Left ventricle myocardium superior (tissue), 1 donor: Measurements from ENCODE around the gene SCRN3. TPM values are rescaled to one million over a fixed set of nuclear protein-coding genes. Genes with fewer than 3 reads are reported as not detected.
A peak's percentile ranks its signal among the peaks of the same experiment; 100 is the strongest.
"Not testable (repeated sequence)": the region's sequence is repeated elsewhere in the genome, so short reads cannot be mapped to it uniquely, and the experiment has no call there.

Experiments
- ATAC-seq: fragments of 200-7000 bp; cut with Tn5 transposase; one replicate; pipeline ENCODE4 v1.9.1; 2020; ENCODE audit warnings: mild to moderate bottlenecking, moderate library complexity
- DNase-seq: peaks from one replicate; pipeline ENCODE4 v3.0.0-alpha.2; 2020
- intact Hi-C: fragments of 100-400 bp; cut with micrococcal nuclease; formaldehyde crosslinking; loops from one replicate; pipeline ENCODE4 v1.11.0; 2022
- long read RNA-seq: library from polyadenylated mRNA; unstranded; transcript quantifications from one replicate; pipeline ENCODE4 v2.0.0, GENCODE V29; 2021
- total RNA-seq: library from RNA; stranded (reverse); fragmentation: NEBNext Ultra II Directional; extraction: Animal tissue kit (Norgen Biotek cat#: 25700); gene quantifications from one replicate; pipeline ENCODE4 v1.2.1, GENCODE V29; 2021
- donor health status: DM: no; HTN: yes; CAD: no; lungs with severe emphysema.

SCRN3 gene, protein sequence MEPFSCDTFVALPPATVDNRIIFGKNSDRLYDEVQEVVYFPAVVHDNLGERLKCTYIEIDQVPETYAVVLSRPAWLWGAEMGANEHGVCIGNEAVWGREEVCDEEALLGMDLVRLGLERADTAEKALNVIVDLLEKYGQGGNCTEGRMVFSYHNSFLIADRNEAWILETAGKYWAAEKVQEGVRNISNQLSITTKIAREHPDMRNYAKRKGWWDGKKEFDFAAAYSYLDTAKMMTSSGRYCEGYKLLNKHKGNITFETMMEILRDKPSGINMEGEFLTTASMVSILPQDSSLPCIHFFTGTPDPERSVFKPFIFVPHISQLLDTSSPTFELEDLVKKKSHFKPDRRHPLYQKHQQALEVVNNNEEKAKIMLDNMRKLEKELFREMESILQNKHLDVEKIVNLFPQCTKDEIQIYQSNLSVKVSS
- total RNA-seq, result 43.5 TPM
- long read RNA-seq, transcript SCRN3-201 (8 exons, 3,037 nt), result major isoform, 8 of 30 reads
- long read RNA-seq, partial matches to known transcripts, result 2 of 30 reads
- long read RNA-seq, other reads (novel, unspliced or antisense), result 18 of 30 reads

DNA sequence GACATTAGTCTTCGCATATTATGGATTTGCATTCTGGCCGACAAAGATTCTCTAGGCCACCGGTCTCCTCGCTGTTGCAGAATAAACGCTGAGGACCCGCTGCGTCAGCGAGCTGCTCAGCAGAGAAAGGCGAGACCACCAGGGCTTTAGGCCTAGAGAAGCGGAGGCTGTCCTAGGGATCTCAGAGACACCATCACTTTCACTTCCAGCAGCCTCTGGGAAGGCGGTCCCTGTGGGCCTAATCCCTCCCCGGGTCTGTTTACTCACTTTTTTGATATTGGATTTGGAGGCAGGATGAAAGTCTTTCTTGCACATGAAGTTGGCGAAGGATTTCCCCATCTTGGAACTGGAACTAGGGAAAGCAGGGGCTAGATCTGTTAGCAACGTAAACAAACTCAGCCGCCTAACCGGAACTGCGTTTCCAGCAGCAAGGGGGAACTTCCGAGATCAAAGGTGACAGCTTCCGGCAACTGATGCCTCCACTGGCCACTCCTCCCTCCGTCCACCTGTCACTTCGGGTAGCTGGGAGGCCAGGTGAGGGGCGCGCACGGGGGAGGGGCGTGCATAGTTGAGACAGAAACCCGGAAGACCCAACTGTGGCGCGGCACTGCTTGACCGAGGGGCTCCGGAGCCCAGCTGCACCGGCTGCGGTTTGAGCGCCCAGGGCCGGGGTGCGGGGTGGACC lies at the start of gene SCRN3:
Gene SCRN3, plus strand, starts transcription at position 447 of the 685 bp plus-strand sequence. CDS start 2,554 bp downstream, outside the sequence.
- DNase-seq (peak; percentile 67), ATAC-seq (peak; percentile 96)
- intact Hi-C loops, result no loop called here

DNA sequence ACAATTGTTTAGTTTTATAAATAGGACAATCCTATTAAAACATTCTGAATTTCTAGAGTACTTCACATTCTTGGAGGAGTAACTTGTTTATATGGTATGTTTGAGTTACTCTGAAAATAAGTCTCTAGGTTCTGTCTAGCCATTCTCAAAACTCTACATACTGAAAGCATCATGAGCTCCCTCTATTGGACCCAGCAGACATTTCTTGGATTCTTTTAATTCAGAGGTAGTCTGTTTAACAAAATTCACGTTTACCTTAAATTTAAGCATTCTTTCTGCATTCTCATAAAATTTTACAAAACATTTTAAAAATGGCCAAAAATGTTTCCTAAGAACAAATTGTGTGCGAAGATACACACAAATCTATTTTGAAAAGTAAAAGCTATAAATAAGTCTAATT lies 45.5 kb upstream of the SCRN3 start:
- intact Hi-C loops, result no loop called here
- ATAC-seq (no peak), DNase-seq (no peak)

DNA sequence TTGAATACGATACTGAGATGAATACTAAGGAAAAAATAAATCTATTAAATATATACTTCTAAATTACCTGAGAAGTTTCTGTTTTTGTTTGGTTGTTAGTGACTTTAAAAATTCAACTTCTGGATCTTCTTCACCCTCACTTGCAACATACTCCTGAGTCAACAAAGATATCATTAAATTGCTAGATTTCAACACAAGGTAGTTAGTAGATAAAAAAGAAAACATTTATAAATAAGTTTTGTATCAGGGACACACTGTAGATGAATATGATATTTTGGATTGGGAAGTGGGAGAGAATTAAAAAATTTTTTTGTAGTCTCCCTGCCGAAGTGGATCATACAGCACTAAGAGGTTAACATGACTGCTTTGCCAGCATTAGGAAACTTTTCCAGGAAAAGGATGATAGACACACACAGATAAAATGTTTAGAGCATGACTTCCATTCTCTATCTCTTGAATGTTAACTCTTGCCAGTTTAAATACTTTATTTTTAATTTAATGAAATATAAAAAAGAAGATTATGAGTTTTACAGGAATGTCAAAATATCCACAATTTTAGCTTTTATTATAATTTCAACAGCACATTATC lies 44.8 kb upstream of the SCRN3 start:
- no peak for DNase-seq
- intact Hi-C loops, result no loop called here
- no peak for ATAC-seq

DNA sequence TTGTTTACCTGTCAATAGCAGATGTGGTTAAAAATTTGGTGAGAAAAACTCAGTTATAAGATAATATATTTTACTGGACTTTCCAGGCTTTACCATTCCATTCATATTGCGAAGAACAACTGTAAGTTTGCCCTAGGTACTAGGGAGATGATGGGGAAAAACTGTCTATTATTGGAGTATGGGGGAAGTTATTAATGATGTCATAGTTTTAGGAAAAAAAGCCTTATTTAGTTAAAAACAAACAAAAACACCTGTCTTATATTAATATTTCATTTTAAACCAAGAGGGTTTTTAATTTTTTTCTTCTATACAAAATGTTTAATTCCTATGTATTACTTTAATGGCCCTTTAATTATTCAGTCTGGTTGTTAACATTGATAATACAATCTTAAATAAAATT lies 42.5 kb upstream of the SCRN3 start:
- DNase-seq (no peak), ATAC-seq (no peak)
- intact Hi-C loops, result no loop called here

DNA sequence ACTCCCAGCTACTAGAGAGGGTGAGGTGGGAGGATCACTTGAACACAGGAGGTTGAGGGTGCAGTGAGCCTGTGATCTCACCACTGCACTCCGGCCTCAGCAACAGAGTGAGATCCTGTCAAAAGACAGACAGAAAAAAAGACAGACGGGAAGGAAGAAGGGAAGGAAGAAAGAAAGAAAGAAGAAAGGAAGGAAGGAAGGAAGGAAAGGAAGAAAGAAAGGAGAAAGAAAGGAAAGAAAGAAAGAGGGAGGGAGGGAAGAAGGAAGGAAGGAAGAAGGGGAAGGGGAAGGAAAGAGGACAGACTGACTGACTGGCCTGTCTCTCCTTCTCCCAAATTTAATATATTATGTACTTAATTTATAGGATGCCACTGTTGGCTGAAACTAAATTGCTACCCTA lies 39.2 kb upstream of the SCRN3 start:
- no peak for ATAC-seq
- intact Hi-C loops, result no loop called here
- DNase-seq, result no peak

DNA sequence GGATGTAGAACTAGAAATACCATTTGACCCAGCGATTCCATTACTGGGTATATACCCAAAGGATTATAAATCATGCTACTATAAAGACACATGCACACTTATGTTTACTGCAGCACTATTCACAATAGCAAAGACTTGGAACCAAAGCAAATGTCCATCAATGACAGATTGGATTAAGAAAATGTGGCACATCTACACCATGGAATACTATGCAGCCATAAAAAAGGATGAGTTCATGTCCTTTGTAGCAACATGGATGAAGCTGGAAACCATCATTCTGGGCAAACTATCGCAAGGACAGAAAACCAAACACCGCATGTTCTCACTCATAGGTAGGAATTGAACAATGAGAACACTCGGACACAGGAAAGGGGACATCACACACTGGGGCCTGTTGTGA lies 35.9 kb upstream of the SCRN3 start:
- DNase-seq, ATAC-seq, intact Hi-C loops: not testable (repeated sequence)

DNA sequence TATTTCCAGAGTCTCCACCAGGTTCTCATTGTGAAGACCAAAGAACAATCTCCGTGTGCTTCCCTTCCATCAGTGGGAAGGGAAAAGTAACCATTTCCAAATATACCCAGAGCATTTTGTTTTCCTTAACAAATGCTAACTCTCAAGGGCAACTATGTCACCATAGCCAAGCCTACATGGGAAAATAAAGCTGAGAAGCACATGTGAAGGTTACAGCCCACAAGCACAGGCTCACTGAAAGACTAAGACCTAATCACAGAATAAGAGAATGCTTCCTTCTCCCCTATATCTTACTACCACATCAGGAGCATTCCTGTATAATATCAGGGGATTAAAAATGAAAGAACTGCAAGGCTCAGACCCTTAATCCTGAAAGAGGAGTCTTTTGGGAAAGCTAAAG lies 32.6 kb upstream of the SCRN3 start:
- intact Hi-C loops, result no loop called here
- no peak for DNase-seq
- ATAC-seq, result no peak

DNA sequence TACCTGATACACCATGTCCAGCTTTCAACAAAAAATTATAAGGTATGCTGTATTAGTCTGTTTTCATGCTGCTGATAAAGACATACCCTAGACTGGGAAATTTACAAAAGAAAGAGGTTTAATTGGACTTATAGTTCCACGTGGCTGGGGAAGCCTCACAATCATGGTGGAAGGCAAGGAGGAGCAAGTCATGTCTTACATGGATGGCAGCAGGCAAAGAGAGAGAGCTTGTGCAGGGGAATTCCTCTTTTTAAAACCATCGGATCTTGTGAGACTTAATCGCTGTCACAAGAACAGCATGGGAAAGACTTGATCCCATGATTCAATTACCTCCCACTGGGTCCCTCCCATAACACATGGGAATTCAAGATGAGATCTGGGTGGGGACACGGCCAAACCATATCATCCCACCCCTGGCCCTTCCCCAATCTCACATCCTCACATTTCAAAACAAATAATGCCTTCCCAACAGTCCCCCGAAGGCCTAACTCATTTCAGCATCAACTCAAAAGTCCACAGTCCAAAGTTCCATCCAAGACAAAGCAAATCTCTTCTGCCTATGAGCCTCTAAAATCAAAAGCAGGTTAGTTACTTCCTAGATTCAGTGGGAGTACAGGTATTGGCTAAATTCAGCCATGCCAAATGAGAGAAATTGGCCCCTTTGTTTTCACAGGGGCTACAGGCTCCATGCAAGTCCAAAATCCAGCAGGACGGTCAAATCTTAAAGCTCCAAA lies 31.9 kb upstream of the SCRN3 start:
- intact Hi-C loops, ATAC-seq, DNase-seq: not testable (repeated sequence)

DNA sequence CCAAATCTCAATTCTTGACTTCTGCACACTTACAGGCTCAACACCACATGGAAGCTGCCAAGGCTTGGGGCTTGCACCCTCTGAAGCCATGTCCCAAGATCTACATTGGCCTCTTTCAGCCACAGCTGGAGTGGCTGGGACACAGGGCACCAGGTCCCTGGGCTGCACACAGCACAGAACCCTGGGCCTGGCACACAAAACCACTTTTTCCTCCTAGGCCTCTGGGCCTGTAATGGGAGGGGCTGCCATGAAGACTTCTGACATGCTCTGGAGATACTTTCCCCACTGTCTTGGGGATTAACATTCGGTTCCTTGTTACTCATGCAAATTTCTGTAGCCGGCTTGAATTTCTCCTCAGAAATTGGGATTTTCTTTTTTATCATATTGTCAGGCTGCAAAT lies 30.9 kb upstream of the SCRN3 start:
- DNase-seq, result no peak
- ATAC-seq, result no peak
- intact Hi-C loops, result no loop called here

DNA sequence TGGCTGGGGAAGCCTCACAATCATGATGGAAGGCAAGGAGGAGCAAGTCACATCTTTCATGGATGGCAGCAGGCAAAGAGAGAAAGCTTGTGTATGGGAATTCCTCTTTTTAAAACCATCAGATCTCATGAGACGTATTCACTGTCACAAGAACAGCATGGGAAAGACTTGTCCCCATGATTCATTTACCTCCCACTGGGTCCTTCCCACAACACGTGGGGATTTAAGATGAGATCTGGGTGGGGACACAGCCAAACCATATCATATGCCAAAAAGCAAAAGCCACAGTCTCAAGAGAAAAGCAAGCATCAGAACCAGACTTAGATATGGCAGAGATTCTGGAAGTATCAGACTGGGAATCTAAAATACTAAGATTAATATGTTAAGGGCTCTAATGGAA lies 30.0 kb upstream of the SCRN3 start:
- DNase-seq (no peak), ATAC-seq (no peak)
- intact Hi-C loops, result no loop called here

DNA sequence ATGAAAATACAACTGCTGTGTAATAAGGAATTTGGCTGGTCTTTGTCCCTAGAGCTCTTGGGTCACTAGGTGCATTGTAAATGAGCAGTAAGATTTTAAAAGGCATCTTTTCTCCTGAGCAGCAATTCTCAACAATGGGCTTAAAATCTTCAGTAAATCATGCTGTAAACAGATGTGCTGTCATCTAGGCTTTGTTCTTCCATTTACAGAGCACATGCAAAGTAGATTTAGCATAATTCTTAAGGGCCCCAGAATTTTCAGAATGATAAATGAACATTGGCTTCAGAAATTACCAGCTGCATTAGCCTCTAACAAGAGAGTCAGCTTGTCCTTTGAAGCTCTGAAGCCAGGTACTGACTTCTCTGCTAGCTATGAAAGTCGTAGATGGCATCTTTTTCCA lies 26.8 kb upstream of the SCRN3 start:
- ATAC-seq (no peak), DNase-seq (no peak)
- intact Hi-C loops, result no loop called here

DNA sequence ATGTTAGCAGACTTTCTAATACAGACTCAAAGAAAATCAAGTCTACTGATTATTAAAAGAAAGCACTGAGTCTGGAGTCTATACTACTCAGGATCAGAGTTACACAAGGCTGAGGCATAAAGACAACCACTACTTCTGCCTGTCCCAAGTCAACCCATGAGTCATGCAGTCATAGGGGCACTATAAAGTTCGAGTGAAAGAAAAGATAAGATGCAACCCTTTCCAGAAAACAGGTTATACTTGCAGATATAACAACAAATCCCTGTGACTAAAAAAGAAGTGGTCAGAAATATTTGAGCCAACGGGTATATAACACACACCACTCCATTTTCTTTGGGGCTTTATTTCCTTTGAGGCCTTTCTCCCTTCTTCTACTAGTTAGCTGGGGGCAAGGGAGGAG lies 18.6 kb upstream of the SCRN3 start:
- DNase-seq (no peak), ATAC-seq (no peak)
- intact Hi-C loops, result no loop called here

DNA sequence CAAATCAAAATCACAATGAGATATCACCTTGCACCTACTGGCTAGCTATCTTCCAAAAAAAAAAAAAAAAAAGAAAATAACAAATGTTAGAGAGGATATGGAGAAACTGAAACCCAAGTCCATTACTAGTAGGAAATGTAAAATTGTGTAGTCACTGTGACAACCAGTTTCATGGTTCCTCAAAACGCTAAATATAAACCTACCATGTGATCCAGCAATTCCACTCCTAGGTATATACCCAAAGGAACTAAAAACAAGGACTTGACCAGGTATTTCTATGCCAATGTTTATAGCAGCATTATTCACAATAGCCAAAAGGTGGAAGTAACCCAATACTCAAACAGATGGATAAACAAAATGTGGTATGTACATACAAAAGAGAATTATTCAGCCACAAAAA lies 11.7 kb upstream of the SCRN3 start:
- intact Hi-C loops, result no loop called here
- DNase-seq (no peak), ATAC-seq (no peak)

DNA sequence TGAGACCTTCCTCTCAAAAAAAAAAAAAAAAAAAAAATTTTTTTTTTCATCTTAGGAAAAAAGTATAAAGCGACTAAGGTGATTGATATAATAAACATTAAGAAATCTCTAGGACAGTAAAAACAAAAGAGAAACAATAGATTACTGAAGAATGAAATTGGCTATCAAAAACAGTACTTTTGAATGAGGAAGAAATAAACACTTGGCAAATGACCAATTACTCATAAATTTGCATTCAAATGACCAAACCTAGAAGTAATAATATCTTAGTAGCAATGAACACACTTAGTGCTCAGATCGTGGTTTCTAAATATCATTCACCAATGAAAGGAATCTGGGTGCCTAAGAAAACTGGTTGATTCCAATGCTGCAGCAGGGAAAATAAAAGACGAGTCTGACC lies 10.3 kb upstream of the SCRN3 start:
- DNase-seq (no peak), ATAC-seq (no peak)
- intact Hi-C loops, result no loop called here

DNA sequence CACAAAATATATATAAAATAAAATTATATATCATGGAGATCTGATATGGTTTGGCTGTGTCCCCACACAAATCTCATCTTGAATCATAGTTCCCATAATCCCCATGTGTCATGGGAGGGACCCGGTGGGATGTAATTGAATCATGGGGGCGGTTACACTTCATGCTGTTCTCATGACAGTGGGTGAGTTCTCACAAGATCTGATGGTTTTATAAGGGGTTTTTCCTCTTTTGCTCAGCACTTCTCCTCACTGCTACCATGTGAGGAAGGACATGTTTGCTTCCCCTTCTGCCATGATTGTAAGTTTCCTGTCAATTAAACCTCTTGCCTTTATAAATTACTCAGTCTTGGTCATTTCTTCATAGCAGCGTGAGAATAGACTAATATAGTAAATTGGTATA lies 6.8 kb upstream of the SCRN3 start:
- intact Hi-C loops, ATAC-seq, DNase-seq: not testable (repeated sequence)

DNA sequence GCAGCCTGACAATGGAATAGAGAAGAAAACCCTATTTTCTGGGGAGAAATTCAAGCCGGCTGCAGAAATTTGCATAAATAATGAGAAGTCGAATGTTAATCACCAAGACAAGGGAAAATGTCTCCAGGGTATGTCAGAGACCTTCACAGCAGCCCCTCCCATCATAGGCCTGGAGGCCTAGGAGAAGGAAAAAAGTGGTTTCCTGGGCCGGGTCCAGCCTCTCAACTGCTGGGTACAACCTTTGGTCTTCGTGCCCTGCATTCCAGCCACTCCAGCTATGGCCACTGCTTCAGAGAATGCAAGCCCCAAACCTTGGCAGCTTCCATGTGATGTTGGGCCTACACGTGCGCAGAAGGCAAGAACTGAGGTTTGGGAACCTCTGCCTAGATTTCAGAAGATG lies 6.0 kb upstream of the SCRN3 start:
- intact Hi-C loops, result no loop called here
- ATAC-seq, result peak; percentile 56
- no peak for DNase-seq

DNA sequence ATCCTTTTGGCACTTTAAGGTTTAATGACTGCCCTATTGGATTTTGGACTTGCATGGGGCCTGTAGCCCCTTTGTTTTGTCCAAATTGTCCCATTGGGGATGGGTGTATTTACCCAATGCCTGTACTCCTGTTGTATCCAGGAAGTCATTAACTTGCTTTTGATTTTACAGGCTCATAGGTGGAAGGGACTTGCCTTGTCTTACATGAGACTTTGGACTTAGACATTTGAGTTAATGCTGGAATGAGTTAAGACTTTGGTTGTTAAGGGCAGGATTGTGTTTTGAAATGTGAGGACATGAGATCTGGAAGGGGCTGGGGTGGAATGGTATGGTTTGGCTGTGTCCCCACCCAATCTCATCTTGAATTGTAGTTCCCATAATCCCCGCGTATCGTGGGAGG lies 5.2 kb upstream of the SCRN3 start:
- intact Hi-C loops, ATAC-seq, DNase-seq: not testable (repeated sequence)

DNA sequence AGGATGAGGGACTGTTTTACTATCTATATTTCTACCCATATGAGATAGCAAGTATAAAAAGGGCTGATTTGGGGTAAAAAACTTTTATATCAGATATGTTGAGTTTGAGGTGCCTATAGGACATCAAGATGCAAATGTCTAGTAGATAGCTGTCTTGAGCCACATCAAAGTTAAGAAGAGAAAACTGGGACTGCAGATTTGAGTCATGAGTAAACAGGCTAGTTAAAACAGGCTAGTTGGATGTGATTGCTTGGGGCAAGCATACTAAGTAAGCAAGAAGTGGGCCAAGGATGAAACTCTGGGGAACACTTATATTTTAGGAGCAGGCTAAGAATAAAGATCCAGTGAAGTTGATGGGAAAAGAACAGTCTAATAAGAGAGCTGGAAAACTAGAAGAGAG lies 2.8 kb upstream of the SCRN3 start:
- DNase-seq (no peak), ATAC-seq (no peak)
- intact Hi-C loops, result no loop called here

DNA sequence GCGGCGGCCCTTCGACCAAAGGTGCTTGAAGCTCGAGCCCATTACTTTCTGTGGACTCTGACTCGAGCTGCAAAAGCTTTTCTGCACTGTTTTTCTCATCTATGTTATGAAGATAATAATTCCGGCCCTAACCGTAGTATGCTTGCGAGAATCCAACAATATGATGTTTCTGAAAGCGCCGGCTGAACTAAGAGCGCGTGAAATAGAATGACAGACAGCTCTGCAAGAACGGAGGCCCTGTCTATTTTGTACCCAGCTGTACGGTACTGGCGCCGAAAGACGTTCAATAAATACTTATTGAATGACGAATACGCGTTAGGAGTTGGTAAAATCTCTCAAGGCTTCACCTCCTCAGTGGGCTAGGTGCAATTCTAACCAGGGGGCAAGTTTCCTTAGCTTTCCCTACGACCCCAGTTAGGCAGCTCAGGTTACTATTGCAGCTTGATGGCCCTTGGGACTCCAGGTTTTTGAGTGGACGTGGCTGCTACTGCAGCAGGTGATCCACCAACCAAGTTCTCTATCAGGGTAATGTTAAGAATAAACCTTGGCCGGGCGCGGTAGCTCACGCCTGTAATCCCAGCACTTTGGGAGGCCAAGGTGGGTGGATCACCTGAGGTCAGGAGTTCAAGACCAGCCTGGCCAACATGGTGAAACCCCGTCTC lies 570 bp downstream of the SCRN3 start:
- DNase-seq (no peak), ATAC-seq (peak; percentile 33)
- intact Hi-C loops, result no loop called here
